Activated gamma-delta T cell treated with anti-CD3 and anti-CD28 coated beads, Interleukin-2, amount 50 U/mL, for 16 hours (primary cell): ENCODE measurements around the gene RPTOR.
"Not testable (repeated sequence)": the region's sequence is repeated elsewhere in the genome, so short reads cannot be mapped to it uniquely, and the experiment has no call there.

Experiments used
- DNase-seq: peaks from one replicate; pipeline ENCODE4 v3.0.0-alpha.2; 2020; ENCODE audit warnings: low read depth

Gene RPTOR

DNA sequence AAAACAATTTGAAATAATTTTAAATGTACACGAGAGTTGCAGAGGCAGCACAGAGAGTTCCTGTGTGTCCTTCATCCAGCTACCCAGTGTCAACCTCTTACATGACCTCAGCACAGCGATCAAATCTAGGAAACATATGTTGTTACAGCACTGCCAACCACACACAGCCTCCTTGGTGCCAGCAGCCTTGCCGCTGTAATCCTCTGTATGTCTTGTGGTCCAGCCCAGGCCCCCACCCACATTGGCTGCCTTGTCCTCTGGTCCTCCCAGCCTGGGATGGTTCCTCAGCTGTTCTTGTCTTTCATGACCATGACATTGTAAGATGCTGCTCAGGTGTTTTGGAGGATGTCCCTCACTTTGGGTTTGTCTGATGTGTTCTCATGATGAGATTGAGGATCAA is 178.0 kb downstream of the RPTOR start:
- no peak for DNase-seq

DNA sequence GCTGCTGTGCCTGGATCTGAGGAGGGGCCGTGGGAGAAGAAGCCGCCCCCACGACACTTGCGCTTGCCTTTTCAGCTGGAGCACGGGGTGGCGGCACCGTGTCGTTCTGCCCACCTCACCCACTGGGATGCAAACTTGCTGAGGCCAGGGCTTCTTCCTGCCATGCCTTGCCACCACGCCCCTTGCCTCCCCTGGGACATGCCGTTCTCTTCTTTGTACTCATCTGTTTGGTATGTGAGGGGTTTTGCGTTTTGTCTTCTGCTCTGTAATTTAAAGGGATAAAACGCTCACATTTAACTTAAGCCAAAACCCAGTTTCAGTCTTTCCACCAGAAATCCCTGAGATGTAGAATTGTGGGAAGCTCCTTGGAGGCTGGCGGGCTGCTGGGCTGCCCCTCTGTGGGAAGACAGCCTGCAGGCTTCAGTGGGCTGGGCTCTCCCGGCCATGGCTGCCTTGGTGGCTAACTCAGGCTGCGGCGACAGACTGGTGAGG is 180.2 kb downstream of the RPTOR start:
- no peak for DNase-seq

DNA sequence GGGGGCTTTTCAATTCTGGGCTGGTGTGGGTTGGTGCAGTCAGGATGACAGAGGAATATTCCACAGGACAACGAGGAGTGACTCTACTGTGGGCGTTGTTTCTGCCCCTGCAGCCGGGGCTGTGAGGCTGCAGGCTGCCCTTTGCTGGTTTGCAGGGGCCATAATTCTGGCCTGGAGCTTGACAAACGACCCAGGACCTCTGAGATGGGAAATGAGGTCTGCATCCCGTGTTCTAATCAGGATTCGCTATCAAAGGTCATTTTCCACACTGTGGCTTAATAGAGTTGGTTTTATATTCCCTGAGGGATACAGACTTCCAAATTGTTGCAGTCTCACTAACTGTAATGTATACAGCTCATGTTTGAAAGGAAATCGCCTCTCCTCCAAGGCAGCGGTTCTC is 180.9 kb downstream of the RPTOR start:
- DNase-seq, result no peak

DNA sequence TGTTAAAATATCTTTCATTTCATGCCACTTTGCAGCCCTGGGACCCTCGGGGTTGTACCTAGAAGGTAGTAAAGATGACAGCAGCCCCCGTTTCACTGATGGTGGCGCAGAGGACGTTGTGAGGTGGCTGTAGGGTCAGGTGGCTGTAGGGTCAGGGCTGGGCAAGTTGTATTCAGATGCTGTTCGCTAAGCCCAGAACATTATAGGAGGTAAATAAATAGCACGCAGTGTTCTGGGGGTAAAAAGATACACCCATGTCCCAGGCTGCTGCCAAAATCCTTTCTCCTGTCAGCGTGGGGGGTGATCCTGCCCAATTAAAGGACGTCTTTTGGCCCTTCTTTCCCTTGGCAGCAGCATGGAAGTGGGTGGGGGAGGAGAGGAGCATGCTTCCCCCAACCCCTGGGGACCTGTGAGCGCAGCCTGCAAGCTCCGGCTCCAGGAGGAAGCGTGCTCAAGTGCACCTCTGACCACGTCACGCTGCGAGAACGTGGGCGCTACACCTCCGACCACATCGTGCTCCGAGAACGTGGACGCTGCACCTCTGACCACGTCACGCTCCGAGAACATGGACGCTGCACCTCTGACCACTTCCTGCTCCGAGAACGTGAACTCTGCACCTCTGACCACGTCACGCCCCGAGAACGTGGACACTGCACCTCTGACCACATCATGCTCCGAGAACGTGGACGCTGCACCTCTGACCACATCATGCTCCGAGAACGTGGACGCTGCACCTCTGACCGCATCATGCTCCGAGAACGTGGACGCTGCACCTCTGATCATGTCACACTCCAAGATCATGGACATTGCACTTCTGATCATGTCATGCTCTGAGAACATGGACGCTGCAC is 182.1 kb downstream of the RPTOR start:
- no peak for DNase-seq

DNA sequence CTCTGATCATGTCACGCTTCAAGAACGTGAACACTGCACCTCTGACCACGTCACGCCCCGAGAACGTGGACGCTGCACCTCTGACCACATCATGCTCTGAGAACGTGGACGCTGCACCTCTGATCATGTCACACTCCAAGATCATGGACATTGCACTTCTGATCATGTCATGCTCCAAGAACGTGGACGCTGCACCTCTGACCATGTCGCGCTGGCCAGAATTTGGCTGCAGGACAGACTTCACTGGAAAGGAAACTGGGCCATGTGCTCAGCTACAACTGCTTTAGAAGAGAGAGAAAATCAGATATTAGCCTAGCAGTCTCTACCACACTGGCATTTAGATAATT is 182.7 kb downstream of the RPTOR start:
- no peak for DNase-seq

DNA sequence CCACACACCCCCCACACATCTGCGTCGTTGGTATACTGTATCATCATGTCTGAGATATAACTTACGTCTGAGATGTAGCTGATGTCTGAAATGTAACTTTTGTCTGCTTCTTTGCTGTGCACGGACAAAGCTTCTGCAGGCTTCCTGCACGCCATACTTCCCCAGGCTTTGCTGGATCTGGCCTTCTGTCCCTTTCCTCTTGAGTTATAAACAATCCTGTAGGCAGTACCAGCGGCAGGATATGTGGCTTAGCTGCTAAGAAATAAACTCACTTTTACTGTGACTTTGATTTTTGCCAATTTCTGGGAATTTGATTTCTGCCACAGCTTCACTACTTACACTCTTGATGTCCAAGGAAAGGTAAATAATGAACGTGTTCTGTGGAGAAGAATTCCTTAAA is 184.4 kb downstream of the RPTOR start:
- no peak for DNase-seq

DNA sequence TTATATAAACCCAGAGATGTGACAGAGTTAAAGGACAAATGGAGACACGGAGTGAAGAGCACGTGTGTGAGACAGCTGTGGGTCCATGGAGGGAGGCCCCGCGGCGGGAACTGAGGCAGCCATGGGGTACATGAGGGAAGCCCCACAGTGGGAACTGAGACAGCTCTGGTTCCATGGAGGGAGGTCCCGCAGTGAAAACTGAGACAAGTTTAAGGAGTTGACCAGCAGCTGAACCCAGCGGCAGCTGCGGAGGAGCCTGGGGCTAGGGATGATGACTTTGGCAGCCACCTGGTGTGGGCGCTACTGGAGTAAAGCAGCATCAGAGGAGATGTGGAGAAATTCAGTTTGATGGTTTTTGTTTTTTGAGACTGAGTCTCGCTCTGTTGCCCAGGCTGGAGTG is 185.1 kb downstream of the RPTOR start:
- no peak for DNase-seq

DNA sequence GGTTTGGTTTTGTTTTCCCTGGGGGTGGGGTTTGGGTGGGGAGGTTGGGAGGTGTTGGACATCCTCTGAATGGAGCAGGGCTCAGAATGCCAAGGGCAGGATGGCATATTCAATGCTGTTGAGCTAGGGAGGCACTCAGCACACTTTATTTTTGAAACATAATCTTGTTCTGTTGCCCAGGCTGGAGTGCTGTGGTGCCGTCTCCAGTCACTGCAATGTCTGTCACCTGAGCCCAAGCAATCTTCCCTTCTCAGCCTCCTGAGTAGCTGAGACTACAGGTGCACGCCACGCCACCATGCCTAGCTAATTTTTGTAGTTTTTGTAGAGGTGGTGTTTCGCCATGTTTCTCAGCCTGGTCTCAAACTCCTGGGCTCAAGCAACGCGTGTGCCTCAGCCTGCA is 186.1 kb downstream of the RPTOR start:
- DNase-seq, result no peak

DNA sequence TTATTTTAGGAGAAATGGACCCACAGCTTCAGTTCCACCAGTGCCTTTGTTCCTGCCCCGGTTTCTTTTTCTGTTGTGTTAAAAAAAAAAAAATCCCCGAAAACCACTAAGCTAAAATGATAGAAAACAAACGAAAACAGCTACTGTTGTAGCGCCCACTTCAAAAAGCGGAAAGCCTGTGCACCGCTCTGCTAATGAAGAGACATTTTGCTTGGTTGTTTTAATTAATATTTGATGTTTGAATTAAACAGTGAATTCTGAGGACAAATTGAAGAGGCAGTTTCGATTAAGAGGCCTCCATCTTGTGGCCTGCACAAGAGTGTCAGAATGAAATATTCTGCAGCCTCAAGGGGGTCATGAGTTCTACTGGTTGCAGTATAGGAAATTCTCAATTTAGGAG is 186.7 kb downstream of the RPTOR start:
- DNase-seq, result no peak

DNA sequence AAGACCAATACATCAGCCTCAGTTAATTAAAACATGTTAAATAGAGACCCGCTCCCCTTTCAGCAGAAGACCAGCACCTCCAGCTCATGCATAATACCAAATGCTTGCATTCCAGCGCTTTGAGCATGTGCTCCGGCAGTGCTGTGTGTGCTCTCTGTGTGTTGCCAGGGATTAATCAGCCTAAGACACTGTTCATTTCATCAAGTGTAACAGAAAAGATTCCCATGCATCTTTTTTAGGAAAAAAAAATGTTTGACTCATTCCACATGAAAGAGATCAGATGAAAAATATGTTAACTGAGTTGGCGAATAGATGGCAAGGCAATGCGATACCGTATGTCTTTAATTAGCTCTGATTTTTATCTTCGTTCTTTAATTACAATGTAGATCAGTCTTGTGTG is 187.6 kb downstream of the RPTOR start:
- DNase-seq, result no peak

DNA sequence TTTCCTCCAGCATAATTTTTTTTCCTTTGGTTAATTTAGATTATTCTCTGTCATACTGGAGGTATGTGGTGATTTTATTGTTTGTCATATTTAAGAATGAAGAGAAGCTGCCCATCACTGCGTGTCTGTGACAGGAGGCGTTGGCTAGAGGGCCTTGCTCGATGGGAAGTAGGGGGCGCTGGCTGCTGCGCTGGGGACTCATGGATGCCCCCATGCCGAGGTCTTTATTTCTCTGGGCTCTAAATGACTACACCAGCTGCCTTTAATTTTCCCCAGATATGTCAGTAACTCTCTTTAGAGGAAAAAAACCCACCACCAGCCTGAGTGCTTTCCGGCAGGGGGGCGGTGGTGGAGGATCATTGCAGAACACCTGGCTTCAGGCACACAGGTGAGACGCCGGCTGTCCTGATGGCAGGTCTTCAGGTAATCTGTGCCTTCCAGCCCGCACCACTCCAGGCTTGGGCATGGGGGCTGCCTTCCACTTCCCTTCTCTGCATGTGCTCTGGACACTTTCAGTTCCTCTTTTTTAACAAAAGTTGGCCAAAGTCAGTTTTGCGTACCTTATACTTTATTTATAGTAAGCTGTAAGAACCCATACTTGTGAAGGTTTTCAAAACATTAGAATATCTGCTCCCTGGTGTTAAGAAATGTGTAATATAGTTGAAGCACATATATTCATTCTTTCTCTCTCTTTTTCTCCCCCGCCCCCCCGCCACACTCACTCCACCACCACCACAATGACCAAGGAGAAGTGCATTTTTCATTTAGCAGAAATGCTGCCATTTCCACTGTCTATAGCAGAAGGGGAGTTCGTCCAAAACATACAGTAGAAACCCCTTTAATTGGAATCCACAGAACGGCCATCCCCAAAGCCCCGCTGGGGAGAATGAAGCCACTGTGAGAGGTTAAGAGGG is 192.7 kb downstream of the RPTOR start:
- DNase-seq, result no peak

DNA sequence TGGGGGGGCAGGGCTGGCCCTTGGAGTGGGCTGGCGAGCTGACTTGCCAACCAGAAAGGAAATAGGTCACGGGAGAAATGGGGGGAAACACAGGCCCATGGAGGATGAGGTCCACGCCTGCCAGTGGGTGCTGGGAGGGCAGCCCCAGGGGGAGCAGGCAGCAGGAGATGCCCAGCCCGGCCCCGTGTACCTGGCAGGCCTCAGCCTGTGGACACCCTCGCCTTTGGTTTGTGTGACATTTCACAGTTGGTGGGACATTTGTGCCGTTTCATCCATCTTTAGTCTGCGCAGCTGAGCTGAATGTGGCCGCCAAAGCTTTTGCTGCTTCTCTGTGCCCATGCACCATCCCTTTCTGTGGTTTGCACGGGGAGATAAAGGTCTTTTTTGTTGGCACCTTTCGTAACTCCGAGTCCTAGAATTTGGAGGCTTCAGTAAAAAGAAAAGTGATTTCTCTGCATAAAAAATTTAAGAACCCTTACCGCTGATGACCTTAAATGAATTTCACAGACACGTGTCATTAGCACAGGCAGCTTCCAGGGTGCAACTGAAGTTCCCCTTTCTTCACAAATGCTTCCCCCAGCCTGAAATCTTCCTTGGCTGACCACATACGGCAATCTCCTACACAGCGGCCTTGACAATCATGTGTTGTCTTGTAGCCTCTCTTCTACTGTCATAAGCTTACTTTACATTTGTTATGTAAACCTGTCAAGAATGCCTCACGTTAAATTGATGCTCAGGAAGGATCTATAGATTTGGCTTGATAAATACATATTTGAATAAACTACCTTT is 193.6 kb downstream of the RPTOR start:
- no peak for DNase-seq

DNA sequence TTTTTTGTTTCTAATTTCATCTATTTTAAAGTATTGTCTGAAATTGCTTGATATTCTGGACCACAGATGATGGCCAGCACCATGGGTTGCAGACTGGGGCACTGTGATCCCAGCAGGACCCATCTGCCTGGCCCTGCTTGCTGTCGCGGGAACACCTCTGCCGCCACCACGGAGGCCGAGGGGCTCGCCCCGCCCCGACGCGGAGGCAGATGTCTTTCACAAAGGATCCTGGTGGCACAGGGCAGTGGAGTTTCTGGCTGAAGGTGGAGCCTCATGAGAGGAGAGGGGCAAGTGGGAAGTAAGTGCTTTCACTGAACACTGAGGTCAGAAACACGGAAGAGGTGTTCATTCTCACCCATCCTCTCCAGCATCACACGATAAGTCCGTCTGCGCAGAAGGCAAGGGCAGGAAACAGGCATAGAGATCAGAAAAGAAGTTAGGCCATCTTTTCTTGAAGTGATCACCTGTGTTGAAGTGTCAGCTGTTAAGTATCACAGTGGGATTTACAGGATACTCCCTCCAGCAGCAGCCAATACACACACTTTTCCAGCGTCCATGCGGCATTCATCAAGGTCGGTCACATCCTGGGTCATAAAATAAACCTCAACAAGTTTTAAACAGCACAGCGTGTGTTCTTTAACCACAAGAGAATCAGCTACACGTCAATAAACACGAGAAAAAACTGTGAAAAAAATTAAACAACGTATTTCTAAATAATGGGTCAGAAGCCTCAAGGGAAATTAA is 194.5 kb downstream of the RPTOR start:
- DNase-seq, result no peak

DNA sequence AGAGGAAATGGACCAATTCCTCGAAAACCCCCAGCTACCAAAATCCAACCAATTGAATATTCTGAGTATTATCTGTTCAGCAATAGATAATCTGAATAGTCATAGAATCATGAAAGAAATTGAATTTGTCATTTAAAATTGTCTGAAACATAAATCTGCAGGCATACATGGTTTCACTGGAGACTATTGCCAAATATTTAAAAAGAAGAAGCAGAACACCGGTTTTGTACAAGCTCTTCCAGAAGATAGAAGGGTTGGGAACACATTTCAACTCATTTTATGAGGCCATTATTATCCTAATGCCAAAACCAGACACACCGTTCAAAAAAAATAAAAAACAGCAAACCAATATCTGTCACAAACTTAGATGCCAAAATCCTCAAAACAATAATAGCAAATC is 195.5 kb downstream of the RPTOR start:
- DNase-seq, result no peak

DNA sequence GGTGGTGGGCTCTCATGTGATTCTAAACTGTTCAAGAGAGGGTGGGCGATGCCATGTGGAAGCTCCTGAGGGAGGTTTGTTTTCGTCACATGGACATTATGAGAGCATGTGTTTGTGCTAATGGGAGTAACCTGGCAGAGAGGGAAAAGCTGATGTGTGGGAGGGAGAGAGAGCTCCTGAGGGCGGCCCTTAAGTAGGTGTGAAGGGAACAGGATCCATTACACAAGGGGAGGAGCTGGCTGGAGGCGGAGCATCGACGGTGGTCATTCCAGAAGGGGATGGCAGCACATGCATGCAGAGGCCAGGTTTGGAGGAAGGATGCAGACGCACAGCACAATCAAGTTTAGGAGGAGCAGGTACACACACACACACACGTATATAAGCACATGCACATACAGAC is 197.5 kb downstream of the RPTOR start:
- no peak for DNase-seq

DNA sequence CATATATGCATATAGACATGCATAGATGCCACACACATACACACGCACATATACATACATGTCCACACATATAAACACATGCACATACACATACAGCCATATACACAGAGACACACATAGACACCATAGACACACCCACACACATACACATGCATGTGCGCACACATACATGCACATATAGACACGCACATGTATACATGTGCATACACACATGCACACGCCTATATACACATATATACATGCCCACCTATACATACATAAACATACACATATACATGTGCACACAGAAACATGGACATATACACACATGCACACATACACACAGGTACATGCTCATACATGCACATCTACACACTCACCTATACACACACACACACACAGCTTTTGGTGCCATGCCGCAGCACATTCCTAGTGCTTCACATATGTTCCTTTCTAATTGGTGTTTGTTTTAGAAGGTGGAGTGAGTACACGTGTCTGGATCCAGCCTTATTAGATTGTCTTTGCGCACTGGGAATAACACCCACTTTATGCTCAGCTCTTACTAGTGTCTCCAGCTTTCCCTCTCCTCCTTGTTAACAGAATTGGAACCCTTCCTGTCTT is 198.0 kb downstream of the RPTOR start:
- no peak for DNase-seq

DNA sequence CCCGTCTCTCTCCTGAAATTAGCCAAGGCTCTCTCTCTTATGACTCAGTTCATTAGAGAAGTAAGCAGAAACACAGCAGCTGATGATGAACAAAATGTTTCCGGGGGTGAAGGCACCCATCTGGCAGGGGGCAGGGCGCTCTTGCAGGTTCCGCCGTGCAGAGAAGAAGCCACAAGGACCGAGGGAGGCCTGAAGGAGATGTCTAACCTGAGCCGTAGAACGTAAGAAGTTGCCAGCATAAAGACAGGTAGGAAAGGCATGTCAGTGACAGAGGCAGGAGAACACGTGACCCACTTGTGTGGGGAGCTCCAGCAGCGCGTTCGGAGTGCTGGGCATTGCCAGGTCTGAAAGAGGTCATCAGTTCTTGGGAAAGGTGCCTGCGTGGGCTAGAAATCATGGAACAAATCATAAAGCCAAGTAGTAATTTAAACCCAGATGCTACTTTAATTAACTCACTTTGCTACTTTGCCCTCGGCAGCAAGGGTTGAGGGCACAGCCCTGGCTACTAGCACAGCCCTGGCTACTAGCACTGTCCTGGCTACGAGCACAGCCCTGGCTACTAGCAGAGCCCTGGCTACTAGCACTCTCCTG is 198.6 kb downstream of the RPTOR start:
- DNase-seq, result no peak

DNA sequence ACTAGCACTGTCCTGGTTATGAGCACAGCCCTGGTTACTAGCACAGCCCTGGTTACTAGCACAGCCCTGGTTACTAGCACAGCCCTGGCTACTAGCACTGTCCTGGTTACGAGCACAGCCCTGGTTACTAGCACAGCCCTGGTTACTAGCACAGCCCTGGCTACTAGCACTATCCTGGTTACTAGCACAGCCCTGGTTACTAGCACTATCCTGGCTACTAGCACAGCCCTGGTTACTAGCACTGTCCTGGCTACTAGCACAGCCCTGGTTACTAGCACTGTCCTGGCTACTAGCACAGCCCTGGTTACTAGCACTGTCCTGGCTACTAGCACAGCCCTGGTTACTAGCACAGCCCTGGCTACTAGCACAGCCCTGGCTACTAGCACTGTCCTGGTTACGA is 199.3 kb downstream of the RPTOR start:
- DNase-seq, result not testable (repeated sequence)

DNA sequence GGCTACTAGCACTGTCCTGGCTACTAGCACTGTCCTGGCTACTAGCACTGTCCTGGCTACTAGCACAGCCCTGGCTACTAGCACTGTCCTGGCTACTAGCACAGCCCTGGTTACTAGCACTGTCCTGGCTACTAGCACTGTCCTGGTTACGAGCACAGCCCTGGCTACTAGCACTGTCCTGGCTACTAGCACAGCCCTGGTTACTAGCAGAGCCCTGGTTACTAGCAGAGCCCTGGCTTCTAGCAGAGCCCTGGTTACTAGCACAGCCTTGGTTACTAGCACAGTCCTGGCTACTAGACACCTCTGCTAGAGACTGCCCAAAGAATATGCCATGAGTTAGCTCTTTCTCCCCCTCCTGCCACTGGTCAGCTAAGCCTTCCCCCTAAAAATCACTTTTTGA is 200.1 kb downstream of the RPTOR start:
- DNase-seq, result not testable (repeated sequence)

DNA sequence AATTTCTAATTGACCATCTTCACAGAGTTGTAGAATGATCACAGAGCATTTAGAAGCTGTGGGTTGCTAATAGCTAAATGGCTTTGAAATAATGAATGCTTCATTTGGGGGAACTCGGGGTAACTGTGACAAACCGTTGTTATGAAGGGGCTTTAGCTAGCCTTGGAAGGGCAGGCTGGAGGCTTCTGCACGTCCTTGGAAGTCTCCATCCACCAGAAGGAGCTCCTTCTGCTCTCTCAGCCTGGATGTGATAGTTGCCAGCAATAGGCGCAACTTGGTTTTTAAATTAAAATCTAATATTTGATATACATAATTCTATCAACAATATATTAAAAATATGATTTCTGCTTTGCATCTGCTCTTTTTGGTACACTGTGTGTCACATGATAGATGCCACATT is 200.5 kb downstream of the RPTOR start:
- DNase-seq, result no peak
